Heart left ventricle (tissue), 13 donors: Measurements from ENCODE around the gene LIG1.

Source experiments
- POLR2A ChIP-seq, 2 donors: fragments of 450-650 bp; IDR thresholded peaks; one replicate each; pipeline ENCODE4 v1.6.1; 2017; ENCODE audit warnings: antibody characterized with exemption in 2 of 2, mild to moderate bottlenecking in 2 of 2, moderate library complexity in 2 of 2
- TF ChIP-seq, protein P1 (sequence below), 12 donors: fragments of 200-600 bp; sonication (generic) in 4 of 12; IDR thresholded peaks; one replicate each; pipeline versions ENCODE4 v1.5.0 to v1.8.0; 2018 to 2022; ENCODE audit warnings: antibody characterized with exemption in 12 of 12, mild to moderate bottlenecking in 5 of 12
- donor health status: ischemic (EF 13 %, LVEDD 7.1; RV severe dilation, severe dysfunction).
- donor health status: DM: no; HTN: yes; CAD: no.
- donor health status: DM: no; HTN: no; CAD: no.
- donor health status: ischemic (EF 25% LVEDD 6.9; RV normal size, moderate dysfunction).
- donor health status: ischemic (EF 25% LVEDD 5.7; RV mildly dilated, moderate dysfunction).
- donor health status: ischemic (EF 35%, LVEDD 5.7; RV mildly dilated, moderate dysfunction).
- donor health status: nonischemic (EF 11% LVEDD 7.7; RV severe dilation, severe dysfunction).
- donor health status: DM: yes; HTN: yes; CAD: no.
- donor health status: PGD.
- donor health status: ischemic (EF 29% LVEDD 5.4; RV normal size, mild dysfunction).
- donor health status: nonischemic (EF 23%, LVEDD 6.1; RV moderate dilation, normal function).

DNA sequence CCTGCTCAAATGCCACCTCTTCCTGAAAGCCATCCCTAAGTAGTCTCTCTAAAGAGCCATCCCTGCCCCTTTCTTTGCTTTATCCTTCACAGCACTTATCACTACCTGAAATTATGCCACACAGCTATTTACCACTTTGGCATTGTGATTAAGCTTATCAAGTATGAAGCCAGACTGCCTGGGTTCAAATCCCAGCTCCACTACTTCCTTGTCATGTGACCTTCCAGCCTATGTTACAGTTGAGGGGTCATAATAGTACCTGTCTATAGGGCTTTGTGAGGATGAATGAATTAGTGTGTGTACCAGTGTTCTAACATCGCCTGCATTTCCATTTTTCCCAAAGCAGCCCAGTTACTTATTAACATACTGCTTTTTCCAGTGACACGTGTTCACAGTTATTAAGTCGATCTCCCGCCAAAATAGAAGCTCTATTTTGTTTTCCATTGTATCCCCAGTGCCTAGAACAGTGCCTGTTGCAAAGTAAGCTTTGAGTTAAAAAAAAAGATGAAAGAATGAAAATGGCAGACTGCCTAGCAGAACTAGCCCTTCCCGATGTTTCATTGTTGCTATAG lies 33.2 kb upstream of the LIG1 start:
- TF ChIP-seq, protein P1, sequence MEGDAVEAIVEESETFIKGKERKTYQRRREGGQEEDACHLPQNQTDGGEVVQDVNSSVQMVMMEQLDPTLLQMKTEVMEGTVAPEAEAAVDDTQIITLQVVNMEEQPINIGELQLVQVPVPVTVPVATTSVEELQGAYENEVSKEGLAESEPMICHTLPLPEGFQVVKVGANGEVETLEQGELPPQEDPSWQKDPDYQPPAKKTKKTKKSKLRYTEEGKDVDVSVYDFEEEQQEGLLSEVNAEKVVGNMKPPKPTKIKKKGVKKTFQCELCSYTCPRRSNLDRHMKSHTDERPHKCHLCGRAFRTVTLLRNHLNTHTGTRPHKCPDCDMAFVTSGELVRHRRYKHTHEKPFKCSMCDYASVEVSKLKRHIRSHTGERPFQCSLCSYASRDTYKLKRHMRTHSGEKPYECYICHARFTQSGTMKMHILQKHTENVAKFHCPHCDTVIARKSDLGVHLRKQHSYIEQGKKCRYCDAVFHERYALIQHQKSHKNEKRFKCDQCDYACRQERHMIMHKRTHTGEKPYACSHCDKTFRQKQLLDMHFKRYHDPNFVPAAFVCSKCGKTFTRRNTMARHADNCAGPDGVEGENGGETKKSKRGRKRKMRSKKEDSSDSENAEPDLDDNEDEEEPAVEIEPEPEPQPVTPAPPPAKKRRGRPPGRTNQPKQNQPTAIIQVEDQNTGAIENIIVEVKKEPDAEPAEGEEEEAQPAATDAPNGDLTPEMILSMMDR (IDR thresholded peaks at IDR 0.05) = no peak
- no peak for TF ChIP-seq POLR2A (IDR thresholded peaks at IDR 0.05)
